HepG2 (cell line): ENCODE measurements around the gene NOX3. TPM values are rescaled to one million over a fixed set of nuclear protein-coding genes. Genes with fewer than 3 reads are reported as not detected.

Experiments used
- AGO2 ChIP-seq: fragments of 200-400 bp; formaldehyde crosslinking; optimal IDR thresholded peaks from 2 replicates; pipeline ENCODE3; 2017; ENCODE audit warnings: mild to moderate bottlenecking, low read depth, low read length, moderate library complexity
- ATF2 ChIP-seq: sonication (generic); formaldehyde crosslinking; IDR thresholded peaks from 2 replicates; pipeline ENCODE4 v1.4.0; 2020; ENCODE audit warnings: missing genetic modification reagents
- ATF7-NPFF ChIP-seq: sonication (generic); formaldehyde crosslinking; IDR thresholded peaks from 2 replicates; pipeline ENCODE4 v1.8.1; 2023; ENCODE audit warnings: mild to moderate bottlenecking, low read depth, missing genetic modification reagents, moderate library complexity
- CBX5 ChIP-seq: sonication (generic); formaldehyde crosslinking; IDR thresholded peaks from 2 replicates; pipeline ENCODE4 v1.4.0; 2020; ENCODE audit warnings: missing genetic modification reagents, borderline replicate concordance
- CERS6 ChIP-seq: sonication (generic); formaldehyde crosslinking; IDR thresholded peaks from 2 replicates; pipeline ENCODE4 v1.5.0; 2020; ENCODE audit warnings: missing genetic modification reagents
- FOXO1 ChIP-seq: sonication (generic); formaldehyde crosslinking; IDR thresholded peaks from 2 replicates; pipeline ENCODE4 v1.4.0; 2020; ENCODE audit warnings: missing genetic modification reagents
- HNRNPLL ChIP-seq: fragments of 200-400 bp; formaldehyde crosslinking; IDR thresholded peaks from 2 replicates; pipeline ENCODE4 v1.6.1; 2017; ENCODE audit warnings: mild to moderate bottlenecking, low read depth, low read length; ENCODE audit not compliant: poor library complexity, severe bottlenecking
- IRF2 ChIP-seq: IDR thresholded peaks from 2 replicates; pipeline ENCODE4 v1.6.1; 2018; ENCODE audit warnings: missing genetic modification reagents, missing compliant biosample characterization
- LCORL ChIP-seq, 2 experiments: fragments of 450-650 bp in 1 of 2; sonication (generic) in 1 of 2; formaldehyde crosslinking in 1 of 2; IDR thresholded peaks; 2 replicates each; pipeline versions ENCODE4 v1.5.0 to v1.6.1; 2017 to 2020; ENCODE audit warnings: antibody characterized with exemption in 1 of 2, missing genetic modification reagents in 1 of 2
- MAZ ChIP-seq, 2 experiments: sonication (generic) in 1 of 2; formaldehyde crosslinking in 1 of 2; IDR thresholded peaks; 2 replicates each; pipeline versions ENCODE4 v1.5.0 to v1.6.1; 2012 to 2020; ENCODE audit warnings: low read depth in 2 of 2, mild to moderate bottlenecking in 2 of 2, borderline replicate concordance in 1 of 2, improper control_type of control experiment in 1 of 2, low read length in 1 of 2, missing genetic modification reagents in 1 of 2, moderate library complexity in 1 of 2
- NFIB ChIP-seq: sonication (generic); formaldehyde crosslinking; IDR thresholded peaks from 2 replicates; pipeline ENCODE4 v1.9.0; 2021; ENCODE audit warnings: missing genetic modification reagents, mild to moderate bottlenecking, borderline replicate concordance
- NPAS2 ChIP-seq: sonication (generic); formaldehyde crosslinking; IDR thresholded peaks from 2 replicates; pipeline ENCODE4 v1.8.0; 2022; ENCODE audit warnings: mild to moderate bottlenecking, missing genetic modification reagents, borderline replicate concordance
- NR2F2 ChIP-seq: IDR thresholded peaks from 2 replicates; pipeline ENCODE4 v1.6.1; 2012; ENCODE audit warnings: low read depth, inconsistent platforms, borderline replicate concordance
- RFX3 ChIP-seq: IDR thresholded peaks from 2 replicates; pipeline ENCODE4 v1.6.1; 2016; ENCODE audit warnings: missing biosample characterization, missing genetic modification reagents
- TFAP4 ChIP-seq: sonication (generic); IDR thresholded peaks from 2 replicates; pipeline ENCODE4 v1.6.1; 2016; ENCODE audit warnings: low read depth, borderline replicate concordance
- ZBTB33 ChIP-seq: sonication (generic); formaldehyde crosslinking; IDR thresholded peaks from 2 replicates; pipeline ENCODE4 v1.4.0; 2020; ENCODE audit warnings: missing genetic modification reagents
- ZFP36L1 ChIP-seq: sonication (generic); formaldehyde crosslinking; IDR thresholded peaks from 2 replicates; pipeline ENCODE4 v1.8.0; 2022; ENCODE audit warnings: mild to moderate bottlenecking, missing genetic modification reagents, moderate library complexity
- ZMAT3 ChIP-seq: sonication (generic); formaldehyde crosslinking; conservative IDR thresholded peaks from 2 replicates; pipeline ENCODE4 v1.7.0; 2021; ENCODE audit warnings: missing genetic modification reagents
- ZNF30 ChIP-seq: sonication (generic); formaldehyde crosslinking; IDR thresholded peaks from 2 replicates; pipeline ENCODE4 v1.5.0; 2020; ENCODE audit warnings: mild to moderate bottlenecking, missing genetic modification reagents
- ZNF33B ChIP-seq: sonication (generic); formaldehyde crosslinking; IDR thresholded peaks from 2 replicates; pipeline ENCODE4 v1.5.1; 2020; ENCODE audit warnings: mild to moderate bottlenecking, missing genetic modification reagents
- ZNF564 ChIP-seq: sonication (generic); formaldehyde crosslinking; IDR thresholded peaks from 2 replicates; pipeline ENCODE4 v1.8.1; 2023; ENCODE audit warnings: mild to moderate bottlenecking, missing genetic modification reagents
- ZNF781 ChIP-seq: sonication (generic); formaldehyde crosslinking; IDR thresholded peaks from 2 replicates; pipeline ENCODE4 v1.5.1; 2020; ENCODE audit warnings: borderline replicate concordance, mild to moderate bottlenecking, missing genetic modification reagents; ENCODE audit errors: not compliant biosample characterization
- ZNF782 ChIP-seq: sonication (generic); formaldehyde crosslinking; IDR thresholded peaks from 2 replicates; pipeline ENCODE4 v1.4.0; 2020; ENCODE audit warnings: missing genetic modification reagents, mild to moderate bottlenecking, borderline replicate concordance
- ZSCAN12 ChIP-seq: sonication (generic); formaldehyde crosslinking; IDR thresholded peaks from 2 replicates; pipeline ENCODE4 v1.9.0; 2021; ENCODE audit warnings: mild to moderate bottlenecking, missing genetic modification reagents
- polyA plus RNA-seq, 8 experiments: library from polyadenylated mRNA; depleted of rRNA in 3 of 8; stranded (reverse) in 7 of 8; unstranded in 1 of 8; fragments of >200 nt; fragmentation: Illumina TruSeq in 4 of 8; extraction: Trizol in 4 of 8; gene quantifications; 2 replicates each; pipeline versions ENCODE4 v1.2.1 to v1.2.3, GENCODE V29; 2011 to 2016; ENCODE audit warnings: low read depth in 4 of 8, missing spikeins in 1 of 8, mixed read lengths in 1 of 8; ENCODE audit not compliant: insufficient read depth in 1 of 8
- total RNA-seq, 5 experiments: library from RNA; depleted of rRNA; stranded (reverse); fragments of >200 nt; fragmentation: Illumina TruSeq; extraction: Trizol; gene quantifications; 2 replicates each; pipeline ENCODE4 v1.2.3, GENCODE V29; 2016; ENCODE audit warnings: low read depth in 1 of 5

The NOX3 gene
- total and polyA plus RNA-seq, 2 of the 13 experiments (the other 11 are each of a cell fraction or from before 2014, with no cell fraction given): 0.09 to 0.18 TPM

GRCh38 chr6:155444120-155444917 lies 11.3 kb downstream of the NOX3 start (continued):
- TF ChIP-seq CBX5 (CRISPR knock-in tag) (peak; percentile 84; the same call in 1 of the 2 replicates), RFX3 (no peak), IRF2 (CRISPR knock-in tag) (peak; percentile 97), ZNF781 (CRISPR knock-in tag) (peak; percentile 70), ATF2 (CRISPR knock-in tag) (peak; percentile 96), ZFP36L1 (peak; percentile 38; the same call in 1 of the 2 replicates), NPAS2 (CRISPR knock-in tag) (no peak), ZNF33B (CRISPR knock-in tag) (no peak), NFIB (CRISPR knock-in tag) (no peak), HNRNPLL (no peak), MAZ (IDR thresholded peaks at IDR 0.05; ENCODE audit: borderline replicate concordance, low read depth, low read length) (no peak), MAZ (CRISPR knock-in tag; IDR thresholded peaks at IDR 0.05; ENCODE audit: low read depth) (peak; percentile 48; the same call in 1 of the 2 replicates), CERS6 (no peak), LCORL (IDR thresholded peaks at IDR 0.05) (no peak), LCORL (CRISPR knock-in tag; IDR thresholded peaks at IDR 0.05) (peak; percentile 88), ZSCAN12 (CRISPR knock-in tag) (no peak), ZNF782 (no peak; the same call in 1 of the 2 replicates), ZNF564 (0 out of 2 replicates have a peak, but pooled peaks have one; percentile 1), AGO2 (no peak), ATF7-NPFF (CRISPR knock-in tag) (no peak), ZBTB33 (peak; percentile 84), ZMAT3 (CRISPR knock-in tag) (0 out of 2 replicates have a peak, but pooled peaks have one; percentile 27), FOXO1 (CRISPR knock-in tag) (peak; percentile 93), NR2F2 (peak; percentile 58), TFAP4 (peak; percentile 62), ZNF30 (CRISPR knock-in tag) (no peak)
